HG03060 (cell line): ENCODE measurements around the gene WDFY4.

Source experiments
- ATAC-seq: cut with Tn5 transposase; IDR thresholded peaks from one replicate; pipeline ENCODE4 v1.9.1; 2021; ENCODE audit warnings: low read depth, moderate number of reproducible peaks; ENCODE audit not compliant: unreplicated experiment

Gene WDFY4

GRCh38 chr10:48655411-48656240, 29.0 kb upstream of the WDFY4 start:
- ATAC-seq = no peak

GRCh38 chr10:48656241-48656913, 28.3 kb upstream of the WDFY4 start:
- peak; percentile 44 for ATAC-seq

DNA sequence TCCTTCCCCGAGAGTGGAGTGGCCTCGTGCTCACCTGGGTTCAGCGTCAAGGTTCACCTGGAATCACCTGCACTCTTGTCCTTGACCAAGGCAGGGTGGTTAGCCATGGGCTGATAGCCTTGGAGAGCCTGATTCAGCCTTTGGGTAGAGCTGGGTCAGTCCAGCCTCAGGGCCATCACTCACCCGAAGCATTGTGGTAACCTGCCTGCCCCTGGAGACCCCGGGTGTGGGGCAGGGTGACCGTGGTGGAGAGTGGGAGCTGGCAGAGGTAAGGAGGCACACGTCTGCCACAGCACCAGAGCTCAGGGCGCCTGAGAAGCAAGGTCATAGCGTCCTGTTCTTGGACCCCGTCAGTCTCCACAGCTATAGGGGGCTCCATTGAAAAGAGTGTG, 27.8 kb upstream of the WDFY4 start:
- no peak for ATAC-seq

GRCh38 chr10:48657416-48657815, 27.3 kb upstream of the WDFY4 start:
- ATAC-seq = no peak

DNA sequence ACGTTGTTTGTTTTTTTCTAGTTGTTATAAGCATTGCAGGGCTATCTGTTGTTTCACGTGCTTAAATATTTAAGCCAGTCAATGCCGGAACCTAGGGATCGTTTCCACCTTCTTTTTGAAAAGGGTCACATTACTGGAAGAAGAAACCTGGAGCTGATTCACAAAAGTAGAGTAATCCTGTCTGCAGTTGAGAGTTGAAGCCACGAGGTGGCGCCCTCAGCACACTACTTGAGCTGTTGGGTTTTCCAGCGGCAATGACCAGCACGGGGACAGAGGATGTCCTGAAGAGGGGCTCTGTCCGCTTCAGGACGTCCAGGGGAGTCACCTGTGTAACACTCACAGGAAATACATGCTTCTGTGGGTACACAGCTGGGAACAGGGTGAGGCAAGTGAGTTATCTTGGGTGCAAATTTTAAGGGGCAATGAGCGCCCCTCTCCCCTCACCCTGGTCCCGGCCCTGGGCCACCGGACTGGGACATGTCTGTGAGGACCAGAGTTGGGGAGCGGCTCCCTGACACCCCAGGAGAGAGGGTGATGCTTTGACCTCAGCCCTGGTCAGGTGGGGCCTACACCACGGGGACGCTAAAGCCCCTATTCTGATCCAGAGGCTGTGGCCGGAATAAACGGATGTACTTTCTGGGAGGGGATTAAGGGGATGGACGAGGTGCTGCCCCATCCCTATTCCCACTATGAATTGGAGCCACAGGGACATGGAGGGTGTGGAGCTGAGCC, 26.3 kb upstream of the WDFY4 start:
- no peak for ATAC-seq

- ATAC-seq = no peak
Measured at GRCh38 chr10:48658975-48659269, 25.8 kb upstream of the WDFY4 start.

DNA sequence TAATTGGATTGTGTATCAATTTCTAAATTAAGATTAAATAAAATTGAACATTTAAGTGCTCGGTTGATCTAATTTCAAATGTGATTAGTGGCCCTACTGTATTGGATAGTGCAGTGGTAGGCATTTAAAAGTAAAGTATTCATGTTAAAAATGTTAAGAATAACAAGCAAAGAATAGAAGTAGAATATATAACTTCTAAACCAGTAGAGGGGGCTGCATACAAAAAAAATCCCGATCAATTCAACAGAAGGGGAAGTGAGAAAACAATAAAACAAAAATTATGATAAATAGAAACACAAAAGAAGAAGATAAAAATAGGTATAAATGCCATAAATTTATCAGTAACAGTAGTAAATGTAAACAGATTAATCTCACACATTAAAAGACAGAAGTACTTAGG, 24.9 kb upstream of the WDFY4 start:
- ATAC-seq = no peak

GRCh38 chr10:48661441-48661840, 23.2 kb upstream of the WDFY4 start:
- ATAC-seq = no peak

DNA sequence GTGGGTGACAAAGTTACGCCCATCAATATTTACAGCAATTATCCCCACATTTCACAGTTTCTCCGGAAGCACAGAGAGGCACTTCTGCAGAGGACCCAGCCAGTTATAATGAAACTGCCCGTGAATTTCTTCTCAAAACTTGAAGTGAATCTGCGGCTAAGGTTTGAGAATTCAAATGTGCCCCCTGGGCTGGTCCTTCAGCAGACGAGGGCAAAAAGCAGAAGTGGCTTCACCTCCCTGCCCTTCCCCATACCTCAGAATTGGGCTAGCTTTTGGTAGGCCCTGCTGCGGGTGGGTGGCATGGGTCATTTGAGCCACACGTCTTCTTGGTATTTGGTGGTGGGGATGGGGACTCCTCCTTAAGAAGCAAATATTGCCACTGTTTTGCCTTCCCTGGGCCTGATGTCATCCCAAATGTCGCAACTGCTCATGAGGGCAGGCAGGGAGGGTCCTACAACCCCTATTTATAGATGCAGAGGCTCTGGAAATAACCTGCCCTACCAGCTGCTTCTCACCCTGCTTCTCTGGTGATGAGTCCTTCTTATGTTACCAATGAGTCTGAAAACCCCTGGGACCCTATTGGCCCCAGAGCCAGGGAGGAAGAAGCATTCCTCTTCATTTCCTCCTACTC, 16.6 kb upstream of the WDFY4 start:
- peak; percentile 26 for ATAC-seq

DNA sequence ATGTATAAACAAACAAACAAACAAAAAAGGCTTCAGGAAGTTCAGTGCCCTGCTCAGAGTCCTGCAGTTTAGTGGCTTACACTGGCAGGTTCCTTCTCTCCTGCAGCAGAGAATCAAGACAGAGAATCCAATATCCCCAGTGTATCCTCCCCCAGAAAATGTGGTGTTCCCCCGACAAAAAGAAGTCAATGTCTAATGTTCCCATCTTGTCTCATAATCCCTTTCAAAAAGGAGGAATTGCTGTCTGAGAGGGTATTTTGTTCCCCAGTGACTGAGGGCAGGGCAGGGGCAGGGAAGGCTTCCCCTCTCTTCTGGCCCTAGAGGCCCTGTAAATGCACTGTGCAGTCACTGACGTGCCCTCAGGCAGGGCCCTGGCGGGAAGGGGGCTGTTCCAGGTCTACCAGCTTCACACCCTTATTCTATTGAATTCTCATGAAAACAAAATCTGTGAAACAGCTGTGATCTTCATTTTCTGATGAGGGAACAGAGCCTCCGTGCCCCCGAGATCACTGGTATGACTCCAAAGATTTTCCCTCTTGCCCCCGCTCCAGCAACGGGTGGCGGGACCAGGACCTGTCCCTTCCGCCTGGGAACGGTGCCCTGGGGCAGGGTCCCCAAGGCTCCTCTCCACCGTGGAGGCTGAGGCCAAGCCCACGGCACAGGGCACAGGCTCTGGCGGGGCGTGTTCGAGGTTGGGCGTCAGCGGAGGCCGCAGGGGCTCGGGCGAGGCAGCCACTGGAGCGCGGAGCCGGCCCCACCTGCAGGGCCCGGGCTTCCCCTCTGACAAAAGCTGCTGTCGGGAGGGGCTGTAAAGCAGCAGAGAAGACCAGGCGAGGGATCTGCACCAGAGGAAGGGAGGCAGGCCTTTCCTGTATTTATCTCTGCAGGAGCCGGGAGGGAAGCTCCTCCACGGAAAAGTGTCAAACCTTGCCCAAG, 13.4 kb upstream of the WDFY4 start:
- peak; percentile 24 for ATAC-seq

DNA sequence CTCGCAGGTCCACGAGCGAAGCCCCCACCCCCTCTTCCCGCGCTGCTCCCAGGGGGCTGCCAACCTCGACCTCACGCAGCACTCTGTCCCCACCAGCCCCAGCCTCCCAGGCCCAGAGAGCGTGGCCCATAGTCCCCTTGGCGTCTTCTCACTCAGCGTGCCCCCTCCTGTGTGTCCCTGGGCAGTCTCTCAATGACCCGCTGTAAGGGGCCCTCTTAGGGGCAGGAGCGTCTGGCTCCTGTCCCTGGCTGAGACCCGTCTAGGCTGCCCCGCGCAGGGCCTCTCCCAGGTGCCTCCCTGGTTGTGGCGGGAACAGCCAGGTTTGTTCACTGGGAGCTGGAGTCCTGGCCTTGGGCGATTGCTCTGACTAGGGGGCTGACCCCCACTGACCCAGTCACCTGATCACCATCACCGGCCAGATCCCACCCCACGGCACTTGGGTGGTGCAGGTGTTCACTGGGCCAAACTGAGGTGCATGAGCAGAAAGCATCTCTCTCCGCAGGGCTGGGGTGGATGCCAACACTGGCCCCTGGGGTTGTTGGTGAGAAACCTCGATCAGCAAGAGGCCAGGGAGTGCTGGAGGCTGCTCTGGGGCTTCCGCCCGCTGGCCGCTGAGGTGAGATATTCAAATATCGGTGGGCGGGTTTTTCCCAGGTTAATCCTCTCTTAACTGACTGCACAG, 12.6 kb upstream of the WDFY4 start:
- ATAC-seq = peak; percentile 24

- ATAC-seq = peak; percentile 11
Measured at GRCh38 chr10:48672596-48673265, 11.9 kb upstream of the WDFY4 start.

GRCh38 chr10:48677625-48678024, 7.0 kb upstream of the WDFY4 start:
- no peak for ATAC-seq

DNA sequence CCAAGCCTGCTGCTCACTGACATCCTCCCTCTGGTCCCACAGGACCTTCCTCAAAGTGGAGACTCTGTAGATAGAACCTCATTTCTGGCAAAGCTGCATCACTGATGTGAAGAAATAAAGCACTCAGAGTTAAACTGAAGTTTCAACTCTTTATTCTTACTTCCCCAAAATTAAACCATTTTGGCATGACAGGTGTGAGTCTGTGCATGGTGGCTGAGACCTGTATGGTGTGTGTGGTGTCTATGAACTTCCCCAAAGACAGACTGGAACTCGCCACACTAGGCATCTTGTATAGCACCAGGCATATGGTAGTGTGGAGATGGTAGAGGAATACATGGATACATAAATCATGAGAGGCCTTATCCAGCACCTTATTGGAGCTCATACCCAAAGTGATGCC, 6.6 kb upstream of the WDFY4 start:
- ATAC-seq = no peak

DNA sequence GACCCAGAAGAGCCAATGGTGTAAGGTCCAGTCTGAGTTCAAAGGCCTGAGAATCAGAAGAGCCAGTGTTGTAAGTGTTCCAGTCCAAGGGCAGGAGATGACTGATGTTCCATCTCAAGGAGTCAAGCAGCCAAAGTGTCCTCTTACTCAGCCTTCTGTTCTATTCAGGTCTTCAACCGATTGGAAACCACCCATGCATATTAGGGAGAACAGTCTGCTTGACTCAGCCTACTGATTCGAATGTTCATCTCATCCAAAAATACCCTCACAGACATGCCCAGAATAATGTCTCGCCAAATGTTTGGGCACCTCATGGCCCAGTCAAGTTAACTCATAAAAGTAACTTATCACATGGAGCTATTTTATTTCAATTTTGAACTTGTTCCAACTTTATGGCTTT, 2.9 kb upstream of the WDFY4 start:
- no peak for ATAC-seq

- no peak for ATAC-seq
Measured at GRCh38 chr10:48682265-48682664, 2.4 kb upstream of the WDFY4 start.

DNA sequence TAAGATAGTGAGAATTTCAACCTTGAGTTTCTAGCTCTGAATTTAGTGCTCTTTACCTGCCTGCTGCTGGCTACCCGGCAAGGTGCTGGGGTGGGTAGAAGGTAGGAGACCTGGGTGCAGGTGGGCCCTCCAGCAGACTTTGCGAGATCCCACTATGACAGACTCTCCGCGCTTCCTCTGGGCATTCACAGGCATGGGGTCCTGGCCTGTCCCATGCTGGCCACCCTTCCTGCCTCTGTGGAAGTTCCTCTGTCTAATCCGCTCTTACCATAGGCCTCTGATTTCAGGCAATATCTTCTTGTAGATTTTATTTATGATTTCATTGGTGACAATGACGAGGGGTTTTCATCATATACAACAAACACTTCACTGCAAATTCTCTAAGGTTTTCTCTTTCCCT, 1.2 kb upstream of the WDFY4 start:
- no peak for ATAC-seq

DNA sequence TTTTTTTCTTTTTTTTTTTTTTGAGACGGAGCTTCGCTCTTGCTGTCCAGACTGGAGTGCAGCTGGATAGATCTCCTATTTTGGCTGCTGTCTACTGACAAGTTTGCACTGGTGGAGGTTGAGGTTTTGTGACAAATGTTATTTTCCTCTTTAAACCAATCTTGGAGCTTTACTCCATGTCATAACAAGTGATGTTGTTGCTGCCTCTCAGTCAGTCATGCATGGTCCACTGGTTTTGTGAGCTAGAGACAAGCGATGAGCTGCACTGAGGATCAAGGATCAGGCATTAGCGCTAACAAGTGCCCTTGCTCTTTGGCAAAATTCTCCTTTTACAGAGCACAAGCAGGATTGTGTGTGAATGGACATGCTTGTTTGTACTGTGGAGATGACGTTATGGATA, 805 bp upstream of the WDFY4 start:
- ATAC-seq = no peak

GRCh38 chr10:48684463-48684791, 246 bp upstream of the WDFY4 start:
- ATAC-seq = no peak
